AG10803 (cell line): ENCODE measurements around the gene ARL4C.

Source experiments
- DNase-seq: peaks from one replicate; pipeline ENCODE4 v3.0.0; 2010; ENCODE audit warnings: low read depth
- H3K4me3 ChIP-seq: 2 replicates; pipeline ENCODE4 v1.5.1; 2011; ENCODE audit warnings: mild to moderate bottlenecking, low read length, control low read depth
- CTCF ChIP-seq: conservative IDR thresholded peaks from 2 replicates; pipeline ENCODE4 v1.5.1; 2011; ENCODE audit warnings: mild to moderate bottlenecking, low read length, control low read depth, inconsistent platforms

The ARL4C gene

GRCh38 chr2:234476766-234477165, 20.1 kb downstream of the ARL4C start:
- no peak overlapping the region for H3K4me3 ChIP-seq
- no peak for DNase-seq
- TF ChIP-seq CTCF, result no peak

GRCh38 chr2:234474654-234475053, 22.2 kb downstream of the ARL4C start:
- no peak for TF ChIP-seq CTCF
- no peak for DNase-seq
- H3K4me3 ChIP-seq, result no peak overlapping the region

- TF ChIP-seq CTCF, result no peak
- H3K4me3 ChIP-seq, result no peak overlapping the region
- no peak for DNase-seq
Measured at GRCh38 chr2:234472155-234472554, 24.7 kb downstream of the ARL4C start.

- no peak overlapping the region for H3K4me3 ChIP-seq
- no peak for DNase-seq
Measured at GRCh38 chr2:234469972-234470371, 26.9 kb downstream of the ARL4C start.

GRCh38 chr2:234469251-234469845, 27.5 kb downstream of the ARL4C start:
- H3K4me3 ChIP-seq, result no peak overlapping the region
- no peak for DNase-seq
- TF ChIP-seq CTCF, result no peak

More at GRCh38 chr2:234469972-234470371, 26.9 kb downstream of the ARL4C start:
- TF ChIP-seq CTCF, result no peak

GRCh38 chr2:234468503-234468902, 28.4 kb downstream of the ARL4C start:
- no peak for DNase-seq
- TF ChIP-seq CTCF, result no peak
- H3K4me3 ChIP-seq, result no peak overlapping the region

GRCh38 chr2:234467289-234467688, 29.6 kb downstream of the ARL4C start:
- peak; percentile 54 for DNase-seq
- TF ChIP-seq CTCF, result no peak
- no peak overlapping the region for H3K4me3 ChIP-seq
